H1 (cell line): Measurements from ENCODE around the gene RBM47. TPM values are rescaled to one million over a fixed set of nuclear protein-coding genes. Genes with fewer than 3 reads are reported as not detected.

ENCODE experiments used
- CTCF ChIA-PET: fragments of 300-600 bp; sonication (Branson Sonifier 250); formaldehyde crosslinking; loops from one replicate; lab custom pipeline; 2021; ENCODE audit not compliant: partially characterized antibody; lab: Charles Lee
- POLR2A ChIA-PET: fragments of 300-600 bp; sonication (Branson Sonifier 250); formaldehyde crosslinking; loops from one replicate; lab custom pipeline; 2021; ENCODE audit warnings: inconsistent platforms; ENCODE audit not compliant: partially characterized antibody; lab: Charles Lee
- DNase-seq, 2 experiments: peaks; one replicate each; pipeline versions ENCODE4 v3.0.0 to v3.0.0-alpha.2; 2010 to 2022; ENCODE audit warnings: low spot score in 2 of 2, low read depth in 1 of 2, mixed read lengths in 1 of 2
- FAIRE-seq: peaks from 2 replicates; lab custom pipeline; 2011; peaks lifted over from hg19 to GRCh38; lab: Jason Lieb, UNC
- H2AFZ ChIP-seq: 2 replicates; pipeline ENCODE4 v1.8.1; 2012; ENCODE audit warnings: low read length, inconsistent platforms
- H2AK5ac ChIP-seq: 2 replicates; pipeline ENCODE4 v1.6.1; 2013; ENCODE audit warnings: low read depth, low read length
- H2BK120ac ChIP-seq: replicated peaks from 2 replicates; pipeline ENCODE3; 2013; ENCODE audit warnings: low read depth, low read length, inconsistent platforms
- H2BK12ac ChIP-seq: 2 replicates; pipeline ENCODE4 v1.6.1; 2013; ENCODE audit warnings: low read depth, low read length
- H2BK15ac ChIP-seq: 2 replicates; pipeline ENCODE4 v1.6.1; 2013; ENCODE audit warnings: low read length
- H2BK20ac ChIP-seq: 2 replicates; pipeline ENCODE4 v1.6.1; 2013; ENCODE audit warnings: low read length
- H2BK5ac ChIP-seq: 2 replicates; pipeline ENCODE4 v1.6.1; 2013; ENCODE audit warnings: low read depth, low read length
- H3K14ac ChIP-seq: 2 replicates; pipeline ENCODE4 v1.6.1; 2013; ENCODE audit warnings: inconsistent platforms; ENCODE audit not compliant: insufficient read length
- H3K18ac ChIP-seq: 2 replicates; pipeline ENCODE4 v1.6.1; 2013; ENCODE audit warnings: low read length; ENCODE audit errors: extremely low read depth
- H3K23ac ChIP-seq: 2 replicates; pipeline ENCODE4 v1.6.1; 2013; ENCODE audit warnings: inconsistent platforms; ENCODE audit not compliant: insufficient read length
- H3K23me2 ChIP-seq: 2 replicates; pipeline ENCODE4 v1.6.1; 2013; ENCODE audit warnings: low read depth, low read length
- H3K27ac ChIP-seq: 2 replicates; pipeline ENCODE4 v1.6.1; 2011; ENCODE audit warnings: low read depth, low read length, inconsistent platforms
- H3K27me3 ChIP-seq, 4 experiments: replicated peaks in 1 of 4; 1 replicate in 1 of 4; 2 replicates in 3 of 4; pipeline versions ENCODE4 v1.6.1 to v1.8.1; 2011 to 2013; ENCODE audit warnings: low read length in 3 of 4, mild to moderate bottlenecking in 3 of 4, inconsistent platforms in 2 of 4, mixed read lengths in 2 of 4, moderate library complexity in 1 of 4; ENCODE audit not compliant: control insufficient read depth in 3 of 4, insufficient read depth in 3 of 4; ENCODE audit errors: extremely low read depth in 1 of 4
- H3K36me3 ChIP-seq, 4 experiments: 2 replicates each; pipeline versions ENCODE4 v1.6.1 to v1.8.1; 2011 to 2013; ENCODE audit warnings: mild to moderate bottlenecking in 4 of 4, low read length in 3 of 4, moderate library complexity in 2 of 4, control low read depth in 1 of 4, inconsistent platforms in 1 of 4; ENCODE audit not compliant: insufficient read depth in 4 of 4, control insufficient read depth in 2 of 4
- H3K4ac ChIP-seq: replicated peaks from 2 replicates; pipeline ENCODE3; 2013; ENCODE audit warnings: low read length, low read depth, mixed read lengths, inconsistent platforms; ENCODE audit not compliant: insufficient read length
- H3K4me1 ChIP-seq, 4 experiments: replicated peaks in 1 of 4; 1 replicate in 1 of 4; 2 replicates in 3 of 4; pipeline versions ENCODE4 v1.6.1 to v1.8.1; 2011 to 2013; ENCODE audit warnings: low read length in 3 of 4, inconsistent platforms in 2 of 4, mixed read lengths in 1 of 4; ENCODE audit not compliant: insufficient read depth in 4 of 4, control insufficient read depth in 3 of 4
- H3K4me2 ChIP-seq, 2 experiments: 2 replicates each; pipeline versions ENCODE4 v1.6.1 to v1.8.1; 2011 to 2013; ENCODE audit warnings: low read depth in 2 of 2, low read length in 2 of 2, control low read depth in 1 of 2, inconsistent platforms in 1 of 2, mild to moderate bottlenecking in 1 of 2; ENCODE audit not compliant: insufficient read depth in 1 of 2
- H3K4me3 ChIP-seq, 4 experiments: fragments of 200-600, 300-600 bp in 1 of 4; sonication (generic), shearing (Covaris generic), sonication (Bioruptor Twin) in 1 of 4; 2 replicates each; pipeline versions ENCODE4 v1.5.1 to v1.8.1; 2011 to 2016; ENCODE audit warnings: low read length in 4 of 4, low read depth in 3 of 4, control low read depth in 2 of 4, inconsistent platforms in 2 of 4, mild to moderate bottlenecking in 2 of 4, mixed read lengths in 1 of 4, moderate library complexity in 1 of 4; ENCODE audit not compliant: insufficient read depth in 2 of 4; ENCODE audit errors: extremely low read depth in 1 of 4
- H3K56ac ChIP-seq: replicated peaks from 2 replicates; pipeline ENCODE3; 2013; ENCODE audit warnings: low read depth, mild to moderate bottlenecking, mixed read lengths, low read length, inconsistent platforms; ENCODE audit not compliant: insufficient read length
- H3K79me1 ChIP-seq: 2 replicates; pipeline ENCODE4 v1.6.1; 2013; ENCODE audit warnings: low read depth, low read length, control low read depth
- H3K79me2 ChIP-seq, 2 experiments: 2 replicates each; pipeline versions ENCODE4 v1.6.1 to v1.8.1; 2012 to 2013; ENCODE audit warnings: low read length in 2 of 2, mild to moderate bottlenecking in 2 of 2, inconsistent platforms in 1 of 2; ENCODE audit not compliant: insufficient read depth in 2 of 2, control insufficient read depth in 1 of 2
- H3K9ac ChIP-seq, 4 experiments: replicated peaks in 1 of 4; 1 replicate in 1 of 4; 2 replicates in 3 of 4; pipeline versions ENCODE4 v1.6.1 to v1.8.1; 2011 to 2013; ENCODE audit warnings: low read depth in 3 of 4, low read length in 3 of 4, control low read depth in 2 of 4, mild to moderate bottlenecking in 2 of 4, moderate library complexity in 2 of 4, inconsistent platforms in 1 of 4; ENCODE audit errors: extremely low read depth in 1 of 4
- H3K9me3 ChIP-seq, 2 experiments: 2 replicates each; pipeline versions ENCODE4 v1.6.1 to v1.8.1; 2012 to 2013; ENCODE audit warnings: mild to moderate bottlenecking in 2 of 2, moderate library complexity in 2 of 2, control low read depth in 1 of 2, inconsistent platforms in 1 of 2, low read depth in 1 of 2, low read length in 1 of 2, mixed read lengths in 1 of 2; ENCODE audit not compliant: insufficient read depth in 2 of 2
- H4K20me1 ChIP-seq, 2 experiments: replicated peaks in 1 of 2; 2 replicates each; pipeline versions ENCODE3 to v1.8.1; 2011 to 2013; ENCODE audit warnings: inconsistent platforms in 2 of 2, low read length in 2 of 2, mild to moderate bottlenecking in 1 of 2; ENCODE audit not compliant: insufficient read depth in 2 of 2, control insufficient read depth in 1 of 2
- H4K5ac ChIP-seq: 2 replicates; pipeline ENCODE4 v1.6.1; 2013; ENCODE audit warnings: low read length, low read depth, mixed read lengths, inconsistent platforms; ENCODE audit not compliant: insufficient read length
- H4K8ac ChIP-seq: 2 replicates; pipeline ENCODE4 v1.8.0; 2013; ENCODE audit warnings: mild to moderate bottlenecking, moderate library complexity, low read length, inconsistent platforms; ENCODE audit not compliant: insufficient read depth; ENCODE audit errors: extremely low read depth
- H4K91ac ChIP-seq: replicated peaks from 2 replicates; pipeline ENCODE3; 2013; ENCODE audit warnings: low read length, mixed read lengths, inconsistent platforms; ENCODE audit not compliant: insufficient read length
- BACH1 ChIP-seq: IDR thresholded peaks from 2 replicates; pipeline ENCODE4 v1.6.1; 2012; ENCODE audit warnings: low read length, improper control_type of control experiment
- BRCA1 ChIP-seq: IDR thresholded peaks from 2 replicates; pipeline ENCODE4 v1.6.1; 2012; ENCODE audit warnings: low read depth, low read length, improper control_type of control experiment
- EP300 ChIP-seq, 2 experiments: IDR thresholded peaks; 1 replicate in 1 of 2; 2 replicates in 1 of 2; pipeline ENCODE4 v1.6.1; 2011 to 2012; ENCODE audit warnings: low read depth in 2 of 2, low read length in 2 of 2, mild to moderate bottlenecking in 2 of 2, borderline replicate concordance in 1 of 2, inconsistent platforms in 1 of 2, moderate library complexity in 1 of 2
- FOSL1 ChIP-seq: IDR thresholded peaks from 2 replicates; pipeline ENCODE4 v1.6.1; 2011; ENCODE audit warnings: mild to moderate bottlenecking, low read depth, low read length, moderate library complexity; ENCODE audit not compliant: insufficient read depth
- GABPA ChIP-seq: IDR thresholded peaks from 2 replicates; pipeline ENCODE4 v1.6.1; 2011; ENCODE audit warnings: mild to moderate bottlenecking, low read length, moderate library complexity, borderline replicate concordance; ENCODE audit not compliant: insufficient read depth
- RFX5 ChIP-seq: IDR thresholded peaks from 2 replicates; pipeline ENCODE4 v1.6.1; 2011; ENCODE audit warnings: low read depth, low read length, improper control_type of control experiment, borderline replicate concordance
- RNF2 ChIP-seq: fragments of 200-900, 300-1000 bp; sonication (generic); IDR thresholded peaks from 2 replicates; pipeline ENCODE4 v1.7.1; 2016; ENCODE audit warnings: borderline replicate concordance, low read depth, mild to moderate bottlenecking, antibody characterized with exemption, low read length; ENCODE audit not compliant: poor library complexity, severe bottlenecking; ENCODE audit errors: missing control alignments
- SIN3A ChIP-seq, 2 experiments: IDR thresholded peaks in 1 of 2; conservative IDR thresholded peaks in 1 of 2; 2 replicates each; pipeline ENCODE4 v1.6.1; 2011 to 2012; ENCODE audit warnings: low read length in 2 of 2, improper control_type of control experiment in 1 of 2, low read depth in 1 of 2, mild to moderate bottlenecking in 1 of 2
- TAF7 ChIP-seq: optimal IDR thresholded peaks from 2 replicates; pipeline ENCODE3; 2011; ENCODE audit warnings: low read depth, mild to moderate bottlenecking, inconsistent platforms, low read length, moderate library complexity, borderline replicate concordance
- ZNF274 ChIP-seq: IDR thresholded peaks from 2 replicates; pipeline ENCODE4 v1.7.0; 2012; ENCODE audit warnings: low read length, borderline replicate concordance; ENCODE audit errors: extremely low read depth
- WGBS, 2 experiments: shearing (Covaris generic) in 1 of 2; methylation state at CpG; one replicate each; pipeline versions ENCODE4 v1.1.6 to v1.1.7; 2013 to 2015; ENCODE audit warnings: low lambda C conversion rate in 2 of 2, mixed read lengths in 2 of 2, inconsistent platforms in 1 of 2, low coverage in 1 of 2, missing lambda C conversion rate in 1 of 2; ENCODE audit not compliant: insufficient replicate concordance in 2 of 2, insufficient coverage in 1 of 2, insufficient read length in 1 of 2; ENCODE audit errors: extremely low coverage in 1 of 2, missing lambda C conversion rate in 1 of 2; 5-methylcytosine and 5-hydroxymethylcytosine counted together
- polyA plus RNA-seq, 7 experiments: library from polyadenylated mRNA; depleted of rRNA in 3 of 7; stranded (reverse) in 5 of 7; unstranded in 2 of 7; fragments of >200 nt in 5 of 7; fragments of 200-250 nt in 2 of 7; gene quantifications; 1 replicate in 5 of 7; 2 replicates in 1 of 7; 4 replicates in 1 of 7; pipeline versions ENCODE4 v1.2.1 to v1.2.3, GENCODE V29; 2011 to 2013; ENCODE audit warnings: missing spikeins in 2 of 7, mixed read lengths in 2 of 7
- total RNA-seq: library from RNA; stranded (reverse); fragmentation: NEBNext Ultra II Directional; extraction: Animal tissue kit (Norgen Biotek cat#: 25700); gene quantifications from 2 replicates; pipeline ENCODE4 v1.2.1, GENCODE V29; 2021
- TF ChIP-seq, protein P1 (sequence below): IDR thresholded peaks from 2 replicates; pipeline ENCODE4 v1.6.1; 2011; ENCODE audit warnings: low read length, improper control_type of control experiment

RBM47 gene
- total and polyA plus RNA-seq, 2 of the 8 experiments (the other 6 are each of a cell fraction or from before 2014, with no cell fraction given), result 42.8 to 78.9 TPM

GRCh38 chr4:40587351-40587750, 42.3 kb downstream of the RBM47 start:
- Histone ChIP-seq H4K20me1 (peaks cover 0 to 4% of the 10 kb centered on the region in 2 experiments), H4K5ac (no peak overlapping the region), H4K8ac (no peak overlapping the region), H3K79me1 (peaks cover 13% of the 10 kb centered on the region; the same call in 1 of the 2 replicates), H3K18ac (no peak overlapping the region; the same call in 1 of the 2 replicates), H2BK12ac (no peak overlapping the region), H3K27ac (no peak overlapping the region), H2BK15ac (no peak overlapping the region), H3K9ac (no peak overlapping the region), H3K79me2 (peaks cover 0 to 79% of the 10 kb centered on the region in 2 experiments; a peak in 2 of 4 replicates), H3K4me1 (peaks cover 2 to 17% (median 12%) of the 10 kb centered on the region in 4 experiments; a peak in 5 of 7 replicates), H3K23me2 (no peaks in the 10 kb centered on the region), H3K4ac (no peak overlapping the region), H2BK20ac (no peak overlapping the region), H2AFZ (no peak overlapping the region), H4K91ac (no peak overlapping the region), H3K56ac (no peak overlapping the region), H3K4me3 (no peak overlapping the region), H2BK5ac (no peak overlapping the region), H2BK120ac (no peak overlapping the region), H2AK5ac (no peak overlapping the region), H3K9me3 (no peaks in the 10 kb centered on the region), H3K4me2 (no peak overlapping the region), H3K36me3 (no peaks in the 10 kb centered on the region; a peak in 1 of 8 replicates), H3K14ac (no peak overlapping the region), H3K27me3 (no peaks in the 10 kb centered on the region), H3K23ac (no peak overlapping the region)
- no peak for DNase-seq
- 91% methylated on average over 2 of the region's 2 CpGs; no CpG with 5 or more reads in 1 of the 2 experiments for WGBS, 2 experiments
- FAIRE-seq, result no peak
- ChIA-PET CTCF (no interaction called here), POLR2A (no interaction called here)
- TF ChIP-seq RNF2 (no peak), ZNF274 (no peak), FOSL1 (no peak), GABPA (no peak), TAF7 (no peak), BACH1 (no peak), SIN3A (conservative IDR thresholded peaks at IDR 0.05 in 1 of 2, IDR thresholded peaks at IDR 0.05 in 1 of 2; ENCODE audit: low read depth in 1 of 2, low read length in 2 of 2) (no peak), EP300 (IDR thresholded peaks at IDR 0.05; ENCODE audit: borderline replicate concordance in 1 of 2, low read depth in 2 of 2, low read length in 2 of 2) (no peak), BRCA1 (no peak), RFX5 (no peak)
- TF ChIP-seq, protein P1, sequence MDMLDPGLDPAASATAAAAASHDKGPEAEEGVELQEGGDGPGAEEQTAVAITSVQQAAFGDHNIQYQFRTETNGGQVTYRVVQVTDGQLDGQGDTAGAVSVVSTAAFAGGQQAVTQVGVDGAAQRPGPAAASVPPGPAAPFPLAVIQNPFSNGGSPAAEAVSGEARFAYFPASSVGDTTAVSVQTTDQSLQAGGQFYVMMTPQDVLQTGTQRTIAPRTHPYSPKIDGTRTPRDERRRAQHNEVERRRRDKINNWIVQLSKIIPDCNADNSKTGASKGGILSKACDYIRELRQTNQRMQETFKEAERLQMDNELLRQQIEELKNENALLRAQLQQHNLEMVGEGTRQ, result no peak
